Fibroblast of mammary gland (primary cell): ENCODE results near the gene AIF1L.

Experiments
- DNase-seq: peaks from one replicate; pipeline ENCODE4 v3.0.0-alpha.2; 2010; ENCODE audit warnings: low read depth
- H3K4me3 ChIP-seq: 2 replicates; pipeline ENCODE4 v1.5.1; 2011; ENCODE audit warnings: low read depth, mild to moderate bottlenecking, low read length, moderate library complexity; ENCODE audit not compliant: control insufficient read depth
- TF ChIP-seq, protein P1 (sequence below): conservative IDR thresholded peaks from 2 replicates; pipeline ENCODE4 v1.5.1; 2011; ENCODE audit warnings: low read depth, low read length, inconsistent platforms; ENCODE audit not compliant: control insufficient read depth, insufficient read depth

The AIF1L gene

DNA sequence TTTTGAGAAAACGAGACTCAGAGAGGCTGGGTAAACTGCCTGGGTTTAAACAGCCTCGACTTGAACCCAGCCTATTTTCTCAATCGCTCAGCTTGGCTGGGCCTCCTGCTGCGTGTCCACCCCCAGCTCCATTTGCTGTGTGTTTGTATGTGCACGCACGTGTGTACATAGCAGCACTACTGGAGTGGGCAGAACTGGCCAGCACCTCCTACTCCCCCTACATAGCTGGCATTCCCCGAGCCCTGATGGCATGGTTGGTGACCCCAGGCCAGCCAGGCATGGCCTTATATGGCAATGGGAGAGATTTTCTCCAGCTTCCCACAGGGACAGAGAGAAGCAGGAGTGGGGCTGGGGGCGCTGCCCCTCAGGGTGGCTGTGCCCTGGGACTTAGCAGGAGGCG lies 4.1 kb downstream of the AIF1L start:
- no peak for DNase-seq
- no peak overlapping the region for H3K4me3 ChIP-seq
- TF ChIP-seq, protein P1, sequence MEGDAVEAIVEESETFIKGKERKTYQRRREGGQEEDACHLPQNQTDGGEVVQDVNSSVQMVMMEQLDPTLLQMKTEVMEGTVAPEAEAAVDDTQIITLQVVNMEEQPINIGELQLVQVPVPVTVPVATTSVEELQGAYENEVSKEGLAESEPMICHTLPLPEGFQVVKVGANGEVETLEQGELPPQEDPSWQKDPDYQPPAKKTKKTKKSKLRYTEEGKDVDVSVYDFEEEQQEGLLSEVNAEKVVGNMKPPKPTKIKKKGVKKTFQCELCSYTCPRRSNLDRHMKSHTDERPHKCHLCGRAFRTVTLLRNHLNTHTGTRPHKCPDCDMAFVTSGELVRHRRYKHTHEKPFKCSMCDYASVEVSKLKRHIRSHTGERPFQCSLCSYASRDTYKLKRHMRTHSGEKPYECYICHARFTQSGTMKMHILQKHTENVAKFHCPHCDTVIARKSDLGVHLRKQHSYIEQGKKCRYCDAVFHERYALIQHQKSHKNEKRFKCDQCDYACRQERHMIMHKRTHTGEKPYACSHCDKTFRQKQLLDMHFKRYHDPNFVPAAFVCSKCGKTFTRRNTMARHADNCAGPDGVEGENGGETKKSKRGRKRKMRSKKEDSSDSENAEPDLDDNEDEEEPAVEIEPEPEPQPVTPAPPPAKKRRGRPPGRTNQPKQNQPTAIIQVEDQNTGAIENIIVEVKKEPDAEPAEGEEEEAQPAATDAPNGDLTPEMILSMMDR = no peak

DNA sequence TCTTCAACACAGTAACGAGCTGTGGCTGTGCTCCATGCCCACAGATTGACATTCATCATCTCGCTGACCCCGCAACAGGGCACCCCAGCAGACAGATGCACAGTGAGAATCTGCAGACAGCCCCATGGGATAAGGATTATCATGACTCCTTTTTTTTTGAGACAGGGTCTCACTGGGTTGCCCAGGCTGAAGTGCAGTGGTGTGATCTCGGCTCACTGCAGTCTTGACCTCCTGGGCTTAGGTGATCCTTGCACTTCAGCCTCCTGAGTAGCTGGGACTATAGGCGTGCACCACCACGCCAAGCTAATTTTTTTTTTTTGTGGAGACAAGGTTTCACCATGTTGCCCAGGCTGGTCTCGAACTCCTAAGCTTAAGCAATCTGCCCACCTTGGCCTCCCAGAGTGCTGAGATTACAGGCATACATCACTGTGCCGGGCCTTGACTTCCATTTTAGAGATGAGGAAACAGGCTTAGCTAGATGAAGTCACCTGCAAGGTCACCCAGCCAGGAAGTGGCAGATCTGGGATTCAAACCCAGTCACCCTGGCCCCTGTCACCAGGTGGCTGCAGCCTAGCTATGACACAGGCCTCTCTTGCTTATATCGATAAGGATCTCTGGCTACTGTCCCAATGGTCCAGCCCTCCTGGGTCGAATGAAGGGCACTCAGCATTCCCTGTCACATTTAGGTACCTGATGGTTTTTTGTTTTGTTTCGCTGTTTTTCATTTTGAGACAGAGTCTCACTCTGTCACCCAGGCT lies 5.1 kb downstream of the AIF1L start:
- TF ChIP-seq, protein P1 = no peak
- H3K4me3 ChIP-seq = no peak overlapping the region
- DNase-seq = no peak

DNA sequence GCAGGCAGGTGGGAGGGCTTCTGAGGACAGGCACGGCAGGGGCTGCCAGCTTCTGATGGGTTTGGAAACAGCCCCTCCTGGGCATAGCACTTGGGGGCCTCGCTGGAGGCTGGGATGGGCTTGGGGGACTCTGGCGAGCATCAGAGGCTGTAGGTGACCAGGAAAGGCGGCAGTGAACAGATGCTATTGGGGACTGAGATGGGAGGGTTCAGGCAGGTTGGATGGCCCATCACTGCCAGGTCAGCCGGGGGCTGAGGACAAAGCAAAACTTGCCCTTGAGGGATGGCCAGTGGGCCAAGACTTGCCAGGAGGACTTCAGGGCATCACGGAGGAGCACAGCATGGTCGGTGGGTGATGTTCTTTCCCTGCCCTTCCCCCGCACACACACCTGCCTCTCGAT lies 6.7 kb downstream of the AIF1L start:
- H3K4me3 ChIP-seq = no peak overlapping the region
- DNase-seq = no peak
- TF ChIP-seq, protein P1 = no peak

DNA sequence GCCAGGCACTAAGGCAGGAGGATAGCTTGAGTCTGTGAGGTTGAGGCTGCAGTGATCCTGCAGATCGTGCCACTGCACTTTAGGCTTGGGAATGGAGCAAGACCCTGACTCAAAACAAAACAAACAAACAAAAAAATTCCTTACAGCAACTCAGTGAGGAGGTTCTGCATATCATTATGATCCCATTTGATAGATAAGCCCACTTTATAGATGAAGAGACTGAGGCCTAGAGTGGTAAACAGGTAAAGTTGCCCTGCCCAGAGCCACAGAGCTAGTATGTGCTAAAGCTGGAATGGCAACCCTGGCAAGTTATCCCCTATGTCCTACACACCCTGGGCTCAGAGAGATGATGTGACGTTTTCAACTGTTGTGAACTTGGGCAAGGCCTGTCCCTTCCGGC lies 7.2 kb downstream of the AIF1L start:
- TF ChIP-seq, protein P1 = no peak

DNA sequence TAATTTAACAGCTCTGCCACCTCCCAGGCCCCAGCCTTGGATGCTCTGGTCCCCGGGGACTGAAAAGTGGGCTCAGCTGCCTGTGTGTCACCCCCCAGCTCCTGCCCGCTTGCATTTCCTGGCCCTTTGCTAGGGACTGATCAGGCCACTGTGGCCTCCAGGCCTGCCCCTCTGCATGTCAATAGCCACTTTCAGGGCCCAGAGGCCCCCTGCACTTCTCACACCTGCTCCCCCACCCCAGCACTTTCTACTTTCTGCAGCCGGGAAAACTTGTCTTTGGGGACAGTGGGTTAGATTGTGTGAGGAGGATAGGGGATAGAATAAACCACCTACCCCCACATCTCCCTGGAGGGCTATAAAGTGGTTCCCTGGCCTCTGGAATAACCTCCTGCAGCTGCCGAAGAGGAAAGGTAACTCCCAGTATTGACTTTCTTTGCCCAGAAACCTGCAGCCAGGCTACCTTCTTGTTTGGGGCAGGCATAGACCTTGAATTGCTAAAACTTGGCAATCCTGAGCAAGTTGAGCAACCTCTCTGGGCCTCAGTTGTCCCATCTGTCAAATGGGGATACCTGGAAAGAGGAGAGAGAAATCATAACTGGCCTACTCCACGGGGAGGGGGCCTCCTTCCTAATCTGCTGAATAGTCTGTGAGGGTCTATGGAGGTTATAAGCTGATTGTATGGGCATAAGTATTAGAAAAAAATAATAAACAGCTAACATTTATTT lies 7.8 kb downstream of the AIF1L start:
- no peak for DNase-seq
- no peak overlapping the region for H3K4me3 ChIP-seq
- TF ChIP-seq, protein P1 = no peak

More for the DNA sequence above, 7.2 kb downstream of the AIF1L start:
- DNase-seq = no peak
- no peak overlapping the region for H3K4me3 ChIP-seq

DNA sequence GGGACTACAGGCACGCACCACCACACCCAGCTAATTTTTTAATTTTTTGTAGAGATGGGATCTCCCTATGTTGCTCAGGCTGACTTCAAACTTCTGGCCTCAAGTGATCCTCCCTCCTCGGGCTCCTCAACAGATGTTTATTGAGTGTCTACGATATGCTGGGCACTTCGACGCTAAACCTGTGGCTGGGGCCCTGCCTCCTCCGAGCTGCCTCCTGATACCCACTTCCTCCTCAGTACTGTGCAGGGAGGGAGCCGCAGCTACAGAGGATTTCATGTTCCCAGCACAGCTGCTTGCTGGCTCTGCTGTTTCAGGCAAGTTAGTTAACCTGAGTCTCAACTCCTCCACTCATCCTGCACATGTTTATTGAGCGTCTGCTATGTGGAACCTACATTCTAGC lies 9.6 kb downstream of the AIF1L start:
- no peak overlapping the region for H3K4me3 ChIP-seq
- TF ChIP-seq, protein P1 = no peak
- no peak for DNase-seq
